K562 (cell line): ENCODE results near the gene TUT7. TPM values are rescaled to one million over a fixed set of nuclear protein-coding genes. Genes with fewer than 3 reads are reported as not detected.

Source experiments
- ATAC-seq: fragments of 200-7000 bp; cut with Tn5 transposase; 3 replicates; pipeline ENCODE4 v1.9.1; 2020; ENCODE audit warnings: moderate library complexity
- BruUV-seq: library from RNA; stranded (reverse); fragments of 400-500 nt; replicated peaks from 2 replicates; lab custom pipeline; 2021; lab: Mats Ljungman, UMichigan
- CTCF ChIA-PET: fragments of 300-600 bp; formaldehyde crosslinking; extraction: SDS; loops from one replicate; lab custom pipeline; 2021; ENCODE audit warnings: low intra/inter-chr PET ratio; lab: Yijun Ruan, JAX
- POLR2A ChIA-PET: fragments of 300-600, 350-650 bp; sonication (Branson Sonifier 250); formaldehyde crosslinking; extraction: SDS; loops from one replicate; lab custom pipeline; 2021; ENCODE audit warnings: antibody characterized with exemption, inconsistent platforms; lab: Yijun Ruan, JAX
- DNase-seq, 4 experiments: peaks; one replicate each; pipeline versions ENCODE4 v3.0.0 to v3.0.0-alpha.2; 2011 to 2018; ENCODE audit warnings: low spot score in 3 of 4, mixed read lengths in 3 of 4; ENCODE audit errors: extremely low read depth in 1 of 4
- FAIRE-seq: peaks from 2 replicates; lab custom pipeline; 2011; peaks lifted over from hg19 to GRCh38; lab: Jason Lieb, UNC
- H2AFZ ChIP-seq: 2 replicates; pipeline ENCODE4 v1.6.0; 2011; ENCODE audit warnings: low read depth, low read length, control low read depth, inconsistent platforms
- H3K27ac ChIP-seq: fragments of 200-600 bp; 3 replicates; pipeline ENCODE4 v1.8.0; 2011; ENCODE audit warnings: low read depth, mild to moderate bottlenecking, control low read depth, inconsistent platforms, low read length, moderate library complexity, mixed read lengths; ENCODE audit errors: extremely low read depth
- H3K27me3 ChIP-seq, 2 experiments: fragments of 300-600 bp in 1 of 2; 2 replicates in 1 of 2; 3 replicates in 1 of 2; pipeline versions ENCODE4 v1.6.0 to v1.8.0; 2011; ENCODE audit warnings: inconsistent platforms in 2 of 2, low read length in 2 of 2, mild to moderate bottlenecking in 1 of 2, mixed read lengths in 1 of 2, moderate library complexity in 1 of 2; ENCODE audit not compliant: control insufficient read depth in 2 of 2, insufficient read depth in 2 of 2
- H3K36me3 ChIP-seq: fragments of 300-600 bp; 3 replicates; pipeline ENCODE4 v1.8.0; 2011; ENCODE audit warnings: mild to moderate bottlenecking, low read length, inconsistent platforms; ENCODE audit not compliant: control insufficient read depth, insufficient read depth
- H3K4me1 ChIP-seq, 2 experiments: fragments of 200-600 bp in 1 of 2; replicated peaks in 1 of 2; 2 replicates in 1 of 2; 3 replicates in 1 of 2; pipeline versions ENCODE4 v1.5.1 to v1.8.0; 2011; ENCODE audit warnings: inconsistent platforms in 2 of 2, low read length in 2 of 2, mild to moderate bottlenecking in 1 of 2, mixed read lengths in 1 of 2, moderate library complexity in 1 of 2; ENCODE audit not compliant: control insufficient read depth in 2 of 2, insufficient read depth in 2 of 2
- H3K4me2 ChIP-seq: 2 replicates; pipeline ENCODE4 v1.6.1; 2011; ENCODE audit warnings: low read length, control low read depth, inconsistent platforms, mixed read lengths; ENCODE audit not compliant: insufficient read depth
- H3K4me3 ChIP-seq: fragments of 200-600 bp; sonication (generic), shearing (Covaris generic); 2 replicates; pipeline ENCODE4 v1.5.1; 2016; ENCODE audit warnings: control low read depth, inconsistent platforms
- H3K79me2 ChIP-seq: fragments of 200-600 bp; 3 replicates; pipeline ENCODE4 v1.8.0; 2011; ENCODE audit warnings: low read length, inconsistent platforms; ENCODE audit not compliant: control insufficient read depth, insufficient read depth
- H3K9ac ChIP-seq, 2 experiments: 2 replicates each; pipeline versions ENCODE4 v1.6.0 to v1.6.1; 2011; ENCODE audit warnings: low read depth in 2 of 2, low read length in 2 of 2, control low read depth in 1 of 2, inconsistent platforms in 1 of 2, mild to moderate bottlenecking in 1 of 2, mixed read lengths in 1 of 2; ENCODE audit not compliant: insufficient read depth in 1 of 2
- H3K9me1 ChIP-seq: one replicate; pipeline ENCODE4 v1.6.0; 2011; ENCODE audit warnings: inconsistent platforms, mild to moderate bottlenecking, low read length, moderate library complexity; ENCODE audit not compliant: control insufficient read depth, insufficient read depth
- H3K9me3 ChIP-seq: replicated peaks from 2 replicates; pipeline ENCODE4 v1.5.1; 2011; ENCODE audit warnings: low read depth, low read length, inconsistent platforms; ENCODE audit not compliant: control insufficient read depth, insufficient read depth
- H4K20me1 ChIP-seq: replicated peaks from 2 replicates; pipeline ENCODE4 v1.6.1; 2011; ENCODE audit warnings: low read length, inconsistent platforms, mixed read lengths; ENCODE audit not compliant: control insufficient read depth, insufficient read depth
- HSF4 ChIP-seq: fragments of 250-450 bp; sonication (Bioruptor Pico); IDR thresholded peaks from 2 replicates; pipeline ENCODE4 v2.1.2; 2022; ENCODE audit warnings: mild to moderate bottlenecking, moderate library complexity, borderline replicate concordance
- PHF20 ChIP-seq: fragments of 450-650 bp; IDR thresholded peaks from 2 replicates; pipeline ENCODE4 v1.6.1; 2018; ENCODE audit not compliant: partially characterized antibody
- RFX7 ChIP-seq: fragments of 250-450 bp; sonication (Bioruptor Pico); IDR thresholded peaks from 2 replicates; pipeline ENCODE4 v1.5.1; 2021; ENCODE audit warnings: mild to moderate bottlenecking
- ZKSCAN8 ChIP-seq: fragments of 200-800 bp; sonication (Bioruptor generic); IDR thresholded peaks from 2 replicates; pipeline ENCODE4 v1.6.1; 2016; ENCODE audit warnings: missing genetic modification characterization, missing compliant biosample characterization
- ZNF586 ChIP-seq: fragments of 450-650 bp; formaldehyde crosslinking; conservative IDR thresholded peaks from 2 replicates; pipeline ENCODE4 v1.4.0; 2020; ENCODE audit warnings: mild to moderate bottlenecking, moderate library complexity
- WGBS: fragments of 100-300 bp; shearing (Covaris generic); methylation state at CpG from one replicate; pipeline ENCODE4 v1.1.6; 2016; ENCODE audit warnings: low coverage, mixed read lengths; ENCODE audit not compliant: insufficient coverage; ENCODE audit errors: missing lambda C conversion rate; 5-methylcytosine and 5-hydroxymethylcytosine counted together
- in situ Hi-C: fragments of 300-500 bp; cut with MboI; formaldehyde crosslinking; loops from 4 replicates; pipeline ENCODE4 v1.15.0; 2018; ENCODE audit warnings: inconsistent platforms, mixed read lengths
- intact Hi-C: fragments of 100-400 bp; cut with micrococcal nuclease; formaldehyde crosslinking; loops from 2 replicates; pipeline ENCODE4 v1.14.2; 2022
- polyA plus RNA-seq, 8 experiments: library from polyadenylated mRNA; depleted of rRNA in 4 of 8; stranded (reverse) in 5 of 8; unstranded in 3 of 8; fragments of >200 nt; fragmentation: Nextera tagmentation in 2 of 8; fragmentation: Illumina TruSeq in 1 of 8; extraction: Ambion mirVana in 2 of 8; extraction: Trizol in 1 of 8; gene quantifications; 2 replicates each; pipeline versions ENCODE4 v1.2.1 to v1.2.3, GENCODE V29; 2011 to 2014; ENCODE audit warnings: inconsistent platforms in 1 of 8, missing spikeins in 1 of 8
- total RNA-seq, 7 experiments: library from RNA; depleted of rRNA in 6 of 7; stranded (reverse); fragments of >200 nt in 6 of 7; fragmentation: Illumina TruSeq in 2 of 7; extraction: Trizol in 2 of 7; gene quantifications; 2 replicates each; pipeline versions ENCODE4 v1.2.1 to v1.2.3, GENCODE V29; 2011 to 2021; ENCODE audit warnings: low replicate concordance in 1 of 7
- TF ChIP-seq, protein P1 (sequence below): fragments of 450-650 bp; IDR thresholded peaks from 2 replicates; pipeline ENCODE4 v1.6.1; 2016; ENCODE audit warnings: missing biosample characterization, missing genetic modification characterization
- TF ChIP-seq, protein P2 (sequence below), 2 experiments: fragments of 450-650 bp in 1 of 2; sonication (generic) in 1 of 2; formaldehyde crosslinking; conservative IDR thresholded peaks; 2 replicates each; pipeline versions ENCODE4 v1.4.0 to v1.8.1; 2020 to 2022; ENCODE audit warnings: mild to moderate bottlenecking in 1 of 2, missing genetic modification reagents in 1 of 2
- TF ChIP-seq, protein P3 (sequence below): fragments of 250-450 bp; sonication (Bioruptor Pico); IDR thresholded peaks from 2 replicates; pipeline ENCODE4 v1.5.0; 2022; ENCODE audit warnings: mild to moderate bottlenecking
- TF ChIP-seq, protein P4 (sequence below): fragments of 450-650 bp; IDR thresholded peaks from 2 replicates; pipeline ENCODE4 v1.6.1; 2016; ENCODE audit warnings: antibody characterized with exemption
- TF ChIP-seq, protein P5 (sequence below): IDR thresholded peaks from 2 replicates; pipeline ENCODE4 v1.6.1; 2011; ENCODE audit warnings: borderline replicate concordance, low read depth, mild to moderate bottlenecking, moderate library complexity, low read length; ENCODE audit not compliant: insufficient read depth, poor library complexity, severe bottlenecking

The TUT7 gene
- total and polyA plus RNA-seq, 9 of the 15 experiments (the other 6 are each of a cell fraction or from before 2014, with no cell fraction given): 5.9 to 26.9 (median 15.2) TPM

DNA sequence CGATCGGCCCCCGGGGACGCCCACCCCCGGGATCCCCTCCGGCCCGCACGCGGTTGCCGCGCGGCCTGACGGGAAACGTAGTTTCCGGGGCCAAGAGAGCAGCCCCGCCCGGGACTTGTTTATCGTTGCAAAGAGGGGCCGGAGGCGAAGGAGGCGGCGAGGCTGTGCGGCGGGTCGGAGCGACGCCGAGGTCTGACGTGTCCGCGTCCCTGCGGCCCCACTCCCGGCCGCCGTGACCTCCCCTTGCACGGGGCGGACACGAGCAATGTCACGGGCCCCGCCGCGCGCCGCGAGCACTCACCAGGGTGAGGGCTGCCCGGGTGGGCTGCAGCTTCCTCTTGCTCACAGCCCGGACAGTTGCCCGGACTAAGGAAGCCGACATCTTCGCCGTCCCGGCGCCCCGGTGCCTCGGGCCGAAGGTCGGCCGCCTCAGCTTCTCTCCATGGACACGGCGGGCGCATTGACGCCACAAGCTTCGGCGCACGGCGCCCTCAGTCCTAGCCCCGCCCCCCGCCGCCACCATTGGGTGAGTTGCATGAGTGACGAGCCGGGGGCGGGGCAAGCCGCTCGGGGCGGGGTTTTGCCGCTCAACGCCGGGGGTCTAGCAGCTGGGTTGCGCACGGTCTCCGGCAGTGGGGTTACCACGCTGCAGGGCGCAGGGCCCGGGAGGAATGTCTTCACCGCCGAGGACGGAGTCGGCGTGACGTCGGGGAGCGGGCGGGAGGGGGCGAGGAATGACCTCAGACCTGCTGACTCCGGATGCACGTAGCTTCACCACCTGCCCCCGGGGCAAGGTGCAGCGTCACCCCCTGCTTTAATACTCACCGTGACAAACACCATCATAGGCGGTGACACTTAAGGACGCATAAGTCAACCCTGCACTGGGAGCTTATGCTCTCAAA lies 71.9 kb downstream of the TUT7 start, which contains the start of gene ISCA1 (continued):
- TF ChIP-seq, protein P1, sequence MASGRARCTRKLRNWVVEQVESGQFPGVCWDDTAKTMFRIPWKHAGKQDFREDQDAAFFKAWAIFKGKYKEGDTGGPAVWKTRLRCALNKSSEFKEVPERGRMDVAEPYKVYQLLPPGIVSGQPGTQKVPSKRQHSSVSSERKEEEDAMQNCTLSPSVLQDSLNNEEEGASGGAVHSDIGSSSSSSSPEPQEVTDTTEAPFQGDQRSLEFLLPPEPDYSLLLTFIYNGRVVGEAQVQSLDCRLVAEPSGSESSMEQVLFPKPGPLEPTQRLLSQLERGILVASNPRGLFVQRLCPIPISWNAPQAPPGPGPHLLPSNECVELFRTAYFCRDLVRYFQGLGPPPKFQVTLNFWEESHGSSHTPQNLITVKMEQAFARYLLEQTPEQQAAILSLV: no peak

DNA sequence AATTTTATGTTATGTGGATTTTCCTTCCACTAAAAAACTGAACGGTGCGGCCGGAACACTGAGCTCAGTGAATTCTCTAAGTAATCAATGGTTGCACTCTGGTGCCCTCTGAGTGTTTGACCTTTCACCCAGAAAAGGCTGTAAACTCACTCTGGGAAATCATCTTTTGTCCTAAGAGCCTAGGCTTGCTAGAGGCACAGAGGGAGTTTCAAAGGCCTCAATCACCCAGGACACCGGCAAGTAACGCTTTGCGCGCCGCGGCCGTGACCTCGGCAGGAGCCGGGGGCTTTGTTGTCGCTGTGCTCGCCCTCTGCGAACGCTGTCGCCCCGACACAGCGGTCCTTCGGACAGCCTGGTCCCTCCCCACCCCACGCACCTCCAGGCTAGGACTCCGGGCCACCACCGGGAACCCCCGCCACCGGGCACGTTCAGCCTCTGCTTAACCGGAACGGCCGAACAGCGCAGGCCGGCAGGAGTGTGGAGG lies 72.6 kb downstream of the TUT7 start:
- peak; percentile 49 for FAIRE-seq
- intact Hi-C loops (loop anchor here (2.0 kb wide), 1 partner anchor 73 kb away; the partner anchor contains the start of gene TUT7), in situ Hi-C loops (no loop called here)
- H3K4me2 ChIP-seq: peak overlapping the region; percentile 85
- ChIA-PET CTCF (no interaction called here), POLR2A (interaction anchor here (1.5 kb wide), 1 partner anchor 18 kb away, joined by 6 read pairs; no protein-coding TSS in a partner anchor)
- peaks cover 53% of the 10 kb centered on the region for H3K79me2 ChIP-seq
- H3K9me3 ChIP-seq: no peaks in the 10 kb centered on the region
- no peak for DNase-seq
- peaks cover 21 to 31% of the 10 kb centered on the region in 2 experiments; a peak in 4 of 5 replicates for H3K4me1 ChIP-seq
- no peaks in the 10 kb centered on the region for H3K27me3 ChIP-seq
- 0% methylated on average over 15 of the region's 31 CpGs for WGBS
- H3K9ac ChIP-seq: peak overlapping the region; percentile 83 to 93
- no peaks in the 10 kb centered on the region for H3K9me1 ChIP-seq
- peak overlapping the region; percentile 90 for H2AFZ ChIP-seq
- peaks cover 30% of the 10 kb centered on the region; the same call in 2 of the 3 replicates for H3K36me3 ChIP-seq
- ATAC-seq: peak; percentile 55
- no peaks in the 10 kb centered on the region for H4K20me1 ChIP-seq
- peak overlapping the region; percentile 83 for H3K4me3 ChIP-seq
- BruUV-seq: TSS peak; percentile 49
- peak overlapping the region; percentile 94 for H3K27ac ChIP-seq
- TF ChIP-seq, protein P2, sequence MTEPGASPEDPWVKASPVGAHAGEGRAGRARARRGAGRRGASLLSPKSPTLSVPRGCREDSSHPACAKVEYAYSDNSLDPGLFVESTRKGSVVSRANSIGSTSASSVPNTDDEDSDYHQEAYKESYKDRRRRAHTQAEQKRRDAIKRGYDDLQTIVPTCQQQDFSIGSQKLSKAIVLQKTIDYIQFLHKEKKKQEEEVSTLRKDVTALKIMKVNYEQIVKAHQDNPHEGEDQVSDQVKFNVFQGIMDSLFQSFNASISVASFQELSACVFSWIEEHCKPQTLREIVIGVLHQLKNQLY (CRISPR knock-in tag; conservative IDR thresholded peaks at IDR 0.05): no peak
- TF ChIP-seq PHF20: no peak
- no peak for TF ChIP-seq HSF4 (CRISPR knock-in tag)
- no peak for TF ChIP-seq ZNF586 (CRISPR knock-in tag)
- TF ChIP-seq, protein P3, sequence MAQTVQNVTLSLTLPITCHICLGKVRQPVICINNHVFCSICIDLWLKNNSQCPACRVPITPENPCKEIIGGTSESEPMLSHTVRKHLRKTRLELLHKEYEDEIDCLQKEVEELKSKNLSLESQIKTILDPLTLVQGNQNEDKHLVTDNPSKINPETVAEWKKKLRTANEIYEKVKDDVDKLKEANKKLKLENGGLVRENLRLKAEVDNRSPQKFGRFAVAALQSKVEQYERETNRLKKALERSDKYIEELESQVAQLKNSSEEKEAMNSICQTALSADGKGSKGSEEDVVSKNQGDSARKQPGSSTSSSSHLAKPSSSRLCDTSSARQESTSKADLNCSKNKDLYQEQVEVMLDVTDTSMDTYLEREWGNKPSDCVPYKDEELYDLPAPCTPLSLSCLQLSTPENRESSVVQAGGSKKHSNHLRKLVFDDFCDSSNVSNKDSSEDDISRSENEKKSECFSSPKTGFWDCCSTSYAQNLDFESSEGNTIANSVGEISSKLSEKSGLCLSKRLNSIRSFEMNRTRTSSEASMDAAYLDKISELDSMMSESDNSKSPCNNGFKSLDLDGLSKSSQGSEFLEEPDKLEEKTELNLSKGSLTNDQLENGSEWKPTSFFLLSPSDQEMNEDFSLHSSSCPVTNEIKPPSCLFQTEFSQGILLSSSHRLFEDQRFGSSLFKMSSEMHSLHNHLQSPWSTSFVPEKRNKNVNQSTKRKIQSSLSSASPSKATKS (CRISPR knock-in tag): no peak
- TF ChIP-seq RFX7 (CRISPR knock-in tag): no peak
- TF ChIP-seq, protein P4, sequence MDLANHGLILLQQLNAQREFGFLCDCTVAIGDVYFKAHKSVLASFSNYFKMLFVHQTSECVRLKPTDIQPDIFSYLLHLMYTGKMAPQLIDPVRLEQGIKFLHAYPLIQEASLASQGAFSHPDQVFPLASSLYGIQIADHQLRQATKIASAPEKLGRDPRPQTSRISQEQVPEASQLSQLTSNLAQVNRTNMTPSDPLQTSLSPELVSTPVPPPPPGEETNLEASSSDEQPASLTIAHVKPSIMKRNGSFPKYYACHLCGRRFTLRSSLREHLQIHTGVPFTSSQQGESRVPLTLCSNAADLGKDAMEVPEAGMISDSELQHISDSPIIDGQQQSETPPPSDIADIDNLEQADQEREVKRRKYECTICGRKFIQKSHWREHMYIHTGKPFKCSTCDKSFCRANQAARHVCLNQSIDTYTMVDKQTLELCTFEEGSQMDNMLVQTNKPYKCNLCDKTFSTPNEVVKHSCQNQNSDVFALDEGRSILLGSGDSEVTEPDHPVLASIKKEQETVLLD: no peak
- TF ChIP-seq, protein P5, sequence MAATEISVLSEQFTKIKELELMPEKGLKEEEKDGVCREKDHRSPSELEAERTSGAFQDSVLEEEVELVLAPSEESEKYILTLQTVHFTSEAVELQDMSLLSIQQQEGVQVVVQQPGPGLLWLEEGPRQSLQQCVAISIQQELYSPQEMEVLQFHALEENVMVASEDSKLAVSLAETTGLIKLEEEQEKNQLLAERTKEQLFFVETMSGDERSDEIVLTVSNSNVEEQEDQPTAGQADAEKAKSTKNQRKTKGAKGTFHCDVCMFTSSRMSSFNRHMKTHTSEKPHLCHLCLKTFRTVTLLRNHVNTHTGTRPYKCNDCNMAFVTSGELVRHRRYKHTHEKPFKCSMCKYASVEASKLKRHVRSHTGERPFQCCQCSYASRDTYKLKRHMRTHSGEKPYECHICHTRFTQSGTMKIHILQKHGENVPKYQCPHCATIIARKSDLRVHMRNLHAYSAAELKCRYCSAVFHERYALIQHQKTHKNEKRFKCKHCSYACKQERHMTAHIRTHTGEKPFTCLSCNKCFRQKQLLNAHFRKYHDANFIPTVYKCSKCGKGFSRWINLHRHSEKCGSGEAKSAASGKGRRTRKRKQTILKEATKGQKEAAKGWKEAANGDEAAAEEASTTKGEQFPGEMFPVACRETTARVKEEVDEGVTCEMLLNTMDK: no peak
- TF ChIP-seq ZKSCAN8 (CRISPR knock-in tag): no peak
